DMS 273 (cell line): ENCODE results near the gene CDC42EP4.

Experiments
- DNase-seq: peaks from one replicate; lab custom pipeline; 2025; ENCODE audit not compliant: unreplicated experiment; lab: John Stamatoyannopoulos, UW

Gene CDC42EP4

GRCh38 chr17:73256220-73256619, 55.6 kb downstream of the CDC42EP4 start:
- DNase-seq, result no peak

- DNase-seq, result peak; percentile 70
Observed at GRCh38 chr17:73255671-73256181, 56.1 kb downstream of the CDC42EP4 start.

- no peak for DNase-seq
Observed at GRCh38 chr17:73251871-73252270, 59.9 kb downstream of the CDC42EP4 start.

- no peak for DNase-seq
Observed at GRCh38 chr17:73250851-73251640, 60.8 kb downstream of the CDC42EP4 start.

- DNase-seq, result peak; percentile 45
Observed at GRCh38 chr17:73249700-73250099, 62.1 kb downstream of the CDC42EP4 start.

- DNase-seq, result no peak
Observed at GRCh38 chr17:73248532-73248931, 63.3 kb downstream of the CDC42EP4 start.

GRCh38 chr17:73247726-73248125, 64.1 kb downstream of the CDC42EP4 start:
- no peak for DNase-seq

GRCh38 chr17:73240561-73240960, 71.2 kb downstream of the CDC42EP4 start:
- no peak for DNase-seq

GRCh38 chr17:73237714-73238113, 74.1 kb downstream of the CDC42EP4 start:
- DNase-seq, result no peak

GRCh38 chr17:73234736-73235135, 77.1 kb downstream of the CDC42EP4 start:
- DNase-seq, result no peak
